Stromal cell of bone marrow (primary cell): Measurements from ENCODE around the gene ATP8B1.
"Not testable (repeated sequence)": the region's sequence is repeated elsewhere in the genome, so short reads cannot be mapped to it uniquely, and the experiment has no call there.

Source experiments
- DNase-seq: peaks from one replicate; pipeline ENCODE4 v3.0.0-alpha.2; 2012; ENCODE audit warnings: low read depth

ATP8B1 gene

DNA sequence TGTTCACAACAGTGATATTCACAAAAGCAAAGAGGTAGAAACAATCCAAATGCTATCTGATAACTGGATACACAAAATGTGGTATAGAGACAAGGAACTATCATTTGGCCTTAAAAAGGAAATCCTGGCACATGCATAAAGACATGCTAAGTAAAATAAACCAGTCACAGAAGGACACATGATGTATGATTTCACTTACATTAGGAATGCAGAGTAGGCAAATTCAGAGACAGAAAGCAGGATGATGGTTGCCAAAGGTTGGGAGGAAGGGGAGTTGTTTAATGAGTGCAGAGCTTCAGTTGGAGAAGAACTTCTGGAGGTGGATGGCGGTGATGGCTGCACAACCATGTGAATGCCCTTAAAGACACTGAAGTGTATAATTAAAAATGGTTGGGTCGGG lies 38.1 kb downstream of the ATP8B1 start:
- DNase-seq, result no peak

DNA sequence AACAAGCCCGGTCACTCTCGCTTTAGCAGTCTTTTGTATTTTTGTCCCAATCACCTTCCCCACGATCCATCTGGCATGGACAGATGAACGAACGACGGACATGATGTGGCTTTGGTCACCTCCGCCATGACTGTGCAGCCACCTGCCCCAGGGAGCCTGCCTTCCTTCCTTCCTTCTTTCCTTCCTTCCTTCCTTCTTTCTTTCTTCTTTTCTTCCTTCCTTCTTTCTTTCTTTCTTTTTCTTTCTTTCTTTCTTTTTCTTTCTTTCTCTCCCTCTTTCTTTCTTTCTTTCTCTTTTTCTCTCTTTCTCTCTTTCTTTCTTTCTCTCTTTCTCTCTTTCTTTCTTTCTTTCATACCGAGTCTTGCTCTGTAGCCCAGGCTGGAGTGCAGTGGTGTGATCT lies 39.0 kb downstream of the ATP8B1 start:
- no peak for DNase-seq

DNA sequence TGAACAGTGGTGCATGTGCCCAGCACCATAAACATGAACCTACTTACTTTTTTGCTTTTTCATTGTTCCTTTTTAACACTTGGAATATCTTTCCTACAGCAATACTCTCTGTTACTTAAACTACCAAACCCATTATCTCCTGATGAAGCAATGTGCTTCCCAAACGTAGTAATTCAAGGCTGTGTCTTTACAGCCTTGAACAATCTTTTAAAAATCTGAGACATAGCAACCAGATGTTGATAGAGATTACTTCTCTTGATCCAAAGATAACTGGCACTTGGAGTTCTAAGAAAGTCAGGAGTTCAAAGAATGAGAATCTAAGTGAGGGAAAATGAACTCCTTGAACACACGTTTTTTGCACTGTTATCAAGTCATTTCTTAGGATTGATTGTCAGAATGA lies 40.4 kb downstream of the ATP8B1 start:
- DNase-seq, result no peak

DNA sequence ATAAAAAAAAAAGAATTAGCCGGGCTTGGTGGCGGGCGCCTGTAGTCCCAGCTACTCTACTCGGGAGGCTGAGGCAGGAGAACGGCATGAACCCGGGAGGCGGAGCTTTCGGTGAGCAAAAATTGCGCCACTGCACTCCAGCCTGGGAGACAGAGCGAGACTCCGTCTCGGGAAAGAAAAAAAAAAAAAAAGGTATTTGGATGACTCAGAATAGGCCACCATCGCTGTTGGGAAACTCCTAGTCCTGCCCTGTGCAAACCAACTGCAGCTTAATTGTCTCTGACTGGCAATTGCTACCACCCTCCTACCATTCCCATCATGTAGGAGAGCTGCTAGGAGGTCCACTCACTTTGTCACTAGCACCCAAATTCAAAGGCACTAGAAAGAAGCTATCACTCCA lies 43.5 kb downstream of the ATP8B1 start:
- no peak for DNase-seq

DNA sequence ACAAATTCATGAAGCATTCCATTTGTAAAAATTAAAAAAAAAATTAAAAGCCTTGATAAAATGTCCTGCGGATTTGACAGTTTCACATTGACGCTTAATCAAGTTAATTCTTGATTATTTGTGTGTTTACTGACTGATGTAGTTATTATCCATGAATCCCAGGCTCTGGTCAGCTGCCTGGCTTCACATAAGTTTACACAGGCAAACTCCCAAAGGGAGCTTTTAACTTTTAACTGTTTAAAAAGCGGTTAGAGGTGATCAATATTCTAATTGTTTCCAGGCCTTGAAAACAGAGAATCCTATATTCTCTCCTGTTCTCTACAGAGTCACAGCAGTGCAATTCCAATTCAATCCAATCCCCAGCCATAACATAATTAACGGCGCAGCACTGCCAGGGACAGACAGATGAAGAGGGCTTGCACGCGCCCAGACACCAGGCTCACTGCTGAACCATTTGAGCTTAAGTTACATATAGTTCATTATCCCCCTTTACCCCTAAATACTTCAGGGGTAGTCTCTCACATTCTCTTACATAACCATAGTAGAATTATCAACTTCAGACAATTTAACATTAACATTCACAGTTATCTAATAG lies 47.5 kb downstream of the ATP8B1 start:
- no peak for DNase-seq

DNA sequence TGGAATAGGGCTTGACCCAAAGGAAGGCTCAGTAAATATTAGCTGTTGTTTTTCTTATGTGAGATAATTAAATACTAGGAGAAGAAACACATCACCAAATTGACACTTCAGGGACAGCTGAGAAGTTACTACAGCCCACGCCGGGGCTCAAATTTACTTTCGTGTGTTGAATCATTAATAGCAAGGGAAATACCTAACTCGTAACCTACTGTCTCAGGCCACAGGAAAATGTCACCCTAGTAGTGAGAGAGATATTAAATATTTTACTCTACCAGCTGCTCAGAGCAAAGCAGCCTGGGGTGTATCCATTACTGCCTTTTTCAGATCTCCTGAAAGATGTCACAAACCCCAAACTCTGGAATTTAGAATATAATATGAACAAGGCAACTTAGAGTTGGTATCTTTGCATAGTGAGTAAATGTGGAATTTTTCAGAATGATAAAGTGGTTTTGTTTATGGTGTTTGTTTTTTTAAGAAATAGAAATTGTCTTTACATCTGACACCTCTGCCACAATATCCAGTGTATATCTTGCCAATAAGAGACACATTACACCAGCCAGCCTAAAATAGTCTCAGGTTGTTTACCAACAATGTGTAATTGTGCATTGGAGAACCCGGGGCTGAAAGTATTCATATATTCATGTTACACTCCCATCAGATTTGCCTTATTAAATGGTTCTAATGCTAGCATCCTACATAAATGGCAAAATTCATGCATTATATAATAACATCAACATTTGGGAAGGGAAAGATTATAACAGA lies 48.4 kb downstream of the ATP8B1 start:
- DNase-seq, result no peak

DNA sequence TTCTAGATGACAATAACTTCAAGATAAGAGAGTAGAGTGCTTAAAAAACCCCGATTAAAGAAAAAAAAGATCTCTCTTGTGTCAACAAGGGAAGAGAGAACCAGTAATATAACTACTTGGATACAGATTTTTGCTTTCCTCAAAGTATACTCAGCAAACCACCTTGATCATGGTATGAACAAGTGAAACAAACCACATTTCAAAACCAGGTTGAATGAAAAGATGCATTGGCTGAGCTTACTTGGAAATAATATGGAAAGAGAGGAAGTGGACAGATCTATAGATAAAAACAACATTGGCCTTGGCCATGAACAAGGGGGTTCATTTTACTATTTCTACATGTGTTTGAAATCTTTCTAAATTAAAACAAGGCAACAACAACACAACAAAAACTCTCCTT lies 50.1 kb downstream of the ATP8B1 start:
- no peak for DNase-seq

DNA sequence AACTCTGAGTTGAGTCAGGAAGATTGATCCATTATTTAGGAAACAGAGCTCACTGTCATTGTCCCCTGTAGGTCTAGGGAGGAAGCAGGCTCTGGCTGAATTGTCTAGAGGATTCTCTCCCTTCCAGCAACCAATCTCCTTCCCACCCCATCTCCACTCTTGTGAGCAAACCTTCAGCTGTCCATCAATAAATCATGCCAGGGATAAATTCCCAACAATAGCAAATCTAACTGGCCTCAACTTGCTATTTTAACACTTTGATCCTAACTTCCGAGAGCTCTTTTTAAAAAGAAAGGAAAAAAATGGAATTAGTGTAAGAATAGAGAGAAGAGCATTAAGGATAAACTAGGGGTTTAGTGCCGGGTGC lies 53.5 kb downstream of the ATP8B1 start:
- no peak for DNase-seq

DNA sequence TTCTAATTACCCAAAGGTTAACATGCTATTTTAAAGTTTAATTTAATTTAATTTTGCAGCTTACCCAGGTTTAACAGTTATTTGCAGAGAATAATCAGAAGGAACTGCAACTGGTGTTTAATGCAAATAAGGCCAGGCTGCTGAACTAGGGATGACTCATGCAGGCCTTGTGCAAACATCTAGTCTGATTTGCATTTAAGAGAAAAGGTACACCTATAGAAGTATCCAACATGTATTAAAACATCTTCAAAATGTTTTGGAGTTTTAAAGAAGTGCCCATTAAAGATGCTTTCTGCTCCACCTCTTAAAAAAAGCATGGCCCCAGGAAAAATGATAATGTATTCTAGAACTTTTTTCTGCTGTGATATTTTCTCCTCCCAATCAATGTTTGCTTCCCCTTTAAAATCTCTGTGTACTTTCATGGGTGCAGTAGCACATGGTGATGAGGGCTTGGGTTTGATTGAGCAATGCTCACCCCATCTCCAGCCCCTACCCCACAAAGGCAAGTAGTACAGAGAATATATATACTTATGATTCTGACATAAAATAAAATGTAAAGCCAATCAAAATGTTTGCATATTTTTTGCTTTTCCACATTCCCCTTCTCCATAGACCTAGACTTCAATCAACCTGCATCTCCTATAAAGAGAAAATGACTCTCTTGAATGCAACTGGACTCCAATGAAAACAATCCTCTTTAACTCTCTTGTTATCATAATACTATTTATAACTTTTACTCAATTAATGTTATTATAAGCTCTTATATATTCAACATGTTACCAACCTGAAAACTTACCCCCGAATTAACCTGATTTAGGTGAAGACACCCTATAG lies 54.1 kb downstream of the ATP8B1 start:
- no peak for DNase-seq

DNA sequence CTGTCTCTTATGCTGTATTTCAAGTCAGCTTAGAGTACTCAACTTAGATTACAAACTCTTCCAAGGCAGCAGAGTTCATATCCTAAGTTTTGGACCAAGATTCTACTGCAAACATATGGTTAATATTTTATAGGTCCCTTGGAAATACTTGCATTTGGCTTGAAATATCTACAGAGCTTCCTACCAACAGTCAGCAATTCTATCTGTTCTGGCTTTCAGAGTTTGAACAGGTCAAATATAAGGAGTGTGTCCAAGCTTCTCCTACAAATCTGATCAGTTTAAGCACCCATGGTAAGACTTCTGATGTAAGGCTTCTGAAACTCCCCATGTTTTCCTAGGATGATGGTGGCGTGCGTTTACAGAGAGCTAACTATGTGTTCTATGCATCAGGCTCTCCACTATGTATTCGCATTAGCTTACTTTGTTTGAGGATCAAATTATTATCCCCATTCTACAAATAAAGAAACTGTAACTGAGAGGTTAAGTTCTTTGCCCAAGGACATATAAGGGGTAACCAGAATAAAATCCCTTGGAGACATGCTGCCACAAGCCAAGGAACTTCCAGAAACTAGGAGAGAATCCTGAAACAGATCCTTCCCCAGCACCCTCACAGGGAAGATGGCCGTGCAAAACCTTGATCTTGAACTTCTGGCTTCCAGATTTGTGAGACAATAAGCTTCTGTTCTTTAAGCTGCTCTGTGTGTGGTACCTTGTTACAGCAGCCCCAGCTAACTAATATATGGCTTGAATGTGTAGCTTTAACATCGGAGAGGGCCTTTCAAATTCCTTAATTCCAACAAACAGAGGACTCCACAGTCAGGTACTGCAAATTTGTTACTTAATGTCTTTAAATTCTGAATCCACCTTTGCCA lies 55.1 kb downstream of the ATP8B1 start:
- DNase-seq, result no peak

DNA sequence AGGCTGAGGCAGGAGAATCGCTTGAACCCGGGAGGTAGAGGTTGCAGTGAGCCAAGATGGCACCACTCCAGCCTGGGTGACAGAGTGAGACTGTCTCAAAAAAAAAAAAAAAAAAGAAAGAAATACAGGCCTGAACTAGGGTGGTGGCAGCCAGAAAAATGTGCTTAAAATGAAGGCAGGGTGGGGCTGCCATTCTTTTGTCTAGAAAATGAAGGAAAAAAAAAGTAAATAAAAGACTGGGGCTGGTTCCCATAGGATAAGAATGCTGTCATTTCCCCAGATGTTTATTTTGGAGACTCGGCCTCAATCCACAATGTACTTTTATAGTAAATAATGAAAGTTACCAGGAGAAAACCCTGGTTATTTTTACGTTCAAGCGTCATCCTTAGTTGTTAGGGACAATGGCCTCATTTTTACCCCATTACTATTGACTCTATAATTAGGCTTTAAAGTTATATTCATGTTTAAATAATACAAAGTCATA lies 58.9 kb downstream of the ATP8B1 start:
- peak; percentile 26 for DNase-seq

DNA sequence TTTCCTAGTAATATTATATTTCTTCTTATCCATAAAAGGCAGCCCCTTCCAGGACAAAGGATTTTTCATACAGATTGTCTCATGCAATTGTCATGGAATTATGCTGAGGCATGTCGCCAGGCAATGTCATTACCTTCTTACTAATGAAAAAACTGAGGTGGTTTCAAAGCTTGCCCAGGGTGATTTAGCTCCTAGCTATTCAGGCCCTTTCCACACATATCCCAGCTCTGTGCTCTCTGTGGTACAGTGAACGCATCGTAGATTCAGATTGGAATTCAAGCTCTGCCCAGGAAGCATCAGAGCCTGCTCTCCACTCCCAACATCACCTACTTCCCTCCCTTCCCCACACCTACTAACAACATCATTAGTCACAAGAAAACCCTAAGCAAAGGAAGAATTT lies 60.1 kb downstream of the ATP8B1 start:
- DNase-seq, result peak; percentile 60

DNA sequence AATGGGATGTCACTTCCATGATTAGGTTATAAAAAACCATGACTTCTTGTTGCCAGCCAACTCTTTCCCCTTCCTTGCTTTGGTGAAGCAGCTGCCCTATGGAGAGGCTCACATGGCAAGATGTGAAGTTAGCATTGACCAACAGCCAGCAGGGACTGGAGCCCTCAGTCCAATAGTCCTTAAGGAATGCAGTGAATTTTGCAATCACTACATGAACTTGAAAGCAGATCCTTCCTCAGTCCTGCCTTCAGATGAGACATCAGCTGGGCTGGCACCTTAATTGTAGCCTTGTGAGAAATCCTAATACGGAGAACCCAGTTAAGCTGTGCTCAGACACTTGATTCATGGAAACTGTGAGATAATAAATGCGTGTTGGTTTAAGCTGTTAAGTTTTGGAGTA lies 61.8 kb downstream of the ATP8B1 start:
- DNase-seq, result no peak

DNA sequence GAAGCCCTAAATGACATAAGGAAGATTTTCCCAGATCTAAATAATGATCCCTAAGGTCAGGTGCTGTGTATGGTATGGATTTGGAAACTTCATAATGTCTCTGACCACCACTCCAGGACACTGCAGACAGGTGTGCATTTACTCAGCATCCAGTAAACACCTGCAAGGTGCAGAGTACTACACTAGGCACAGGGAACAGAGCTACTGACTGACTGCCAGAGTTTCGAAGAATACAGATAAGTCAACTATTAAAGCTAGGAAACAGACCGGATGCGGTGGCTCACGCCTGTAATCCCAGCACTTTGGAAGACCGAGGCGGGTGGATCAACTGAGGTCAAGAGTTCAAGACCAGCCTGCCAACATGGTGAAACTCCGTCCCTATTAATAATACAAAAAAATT lies 65.0 kb downstream of the ATP8B1 start:
- DNase-seq, result no peak

DNA sequence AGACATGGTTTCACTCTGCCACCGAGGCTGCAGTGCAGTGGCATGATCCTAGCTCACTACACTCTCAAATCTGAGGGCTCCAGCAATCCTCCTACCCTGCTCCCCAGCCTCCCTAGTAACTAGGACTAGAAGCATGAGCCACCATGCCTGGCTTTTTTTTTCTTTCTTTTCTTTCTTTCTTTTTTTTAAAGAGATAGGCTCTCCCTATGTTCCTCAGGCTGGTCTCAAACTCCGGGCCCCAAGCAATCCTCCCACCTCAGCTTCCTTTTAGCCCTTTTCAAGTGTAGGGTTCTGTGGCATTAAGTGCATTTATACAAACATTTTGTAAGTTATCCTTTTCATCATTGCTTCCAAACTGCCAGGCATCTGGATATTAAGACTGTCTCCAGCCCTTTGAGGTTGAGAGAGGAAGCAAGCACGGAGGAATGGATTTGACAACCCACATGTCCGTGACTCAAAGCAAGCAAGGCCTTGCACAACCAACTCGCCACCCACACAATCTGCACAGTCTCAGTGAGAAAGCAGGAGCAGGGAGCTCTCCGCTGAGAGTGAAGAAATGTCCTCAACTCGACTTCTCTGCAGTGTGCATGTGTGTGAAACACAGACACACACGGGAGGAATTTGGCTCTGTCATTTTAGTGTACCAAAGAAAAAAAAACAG lies 65.6 kb downstream of the ATP8B1 start:
- peak; percentile 97 for DNase-seq

DNA sequence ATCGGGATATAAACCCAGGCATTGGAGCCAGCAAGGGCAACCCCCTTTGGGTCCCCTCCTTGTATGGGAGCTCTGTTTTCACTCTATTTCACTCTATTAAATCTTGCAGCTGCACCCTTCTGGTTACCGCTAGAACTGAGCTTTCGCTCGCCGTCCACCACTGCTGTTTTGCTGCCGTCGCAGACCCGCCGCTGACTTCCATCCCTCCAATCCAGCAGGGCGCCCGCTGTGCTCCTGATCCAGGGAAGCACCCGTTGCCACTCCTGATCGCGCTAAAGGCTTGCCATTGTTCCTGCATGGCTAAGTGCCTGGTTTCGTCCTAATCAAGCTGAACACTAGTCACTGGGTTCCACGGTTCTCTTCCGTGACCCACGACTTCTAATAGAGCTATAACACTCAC lies 68.1 kb downstream of the ATP8B1 start:
- DNase-seq, result not testable (repeated sequence)

DNA sequence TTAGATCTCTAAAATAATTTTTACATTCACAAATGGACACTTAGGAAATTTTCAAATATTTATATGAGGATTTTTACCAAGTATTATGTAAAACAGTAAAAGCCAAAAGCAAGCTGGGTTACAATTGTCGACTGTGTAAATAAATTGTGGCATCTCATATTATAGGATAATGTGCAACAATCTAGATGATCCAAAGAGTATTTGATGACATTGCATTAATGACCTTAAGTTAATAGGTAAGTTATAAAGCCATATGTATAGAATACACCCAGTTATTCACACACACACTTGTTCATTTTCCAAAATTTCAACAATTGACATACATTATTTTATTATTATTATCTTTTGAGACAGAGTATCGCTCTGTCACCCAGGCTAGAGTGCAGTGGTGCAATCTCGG lies 69.3 kb downstream of the ATP8B1 start:
- no peak for DNase-seq

DNA sequence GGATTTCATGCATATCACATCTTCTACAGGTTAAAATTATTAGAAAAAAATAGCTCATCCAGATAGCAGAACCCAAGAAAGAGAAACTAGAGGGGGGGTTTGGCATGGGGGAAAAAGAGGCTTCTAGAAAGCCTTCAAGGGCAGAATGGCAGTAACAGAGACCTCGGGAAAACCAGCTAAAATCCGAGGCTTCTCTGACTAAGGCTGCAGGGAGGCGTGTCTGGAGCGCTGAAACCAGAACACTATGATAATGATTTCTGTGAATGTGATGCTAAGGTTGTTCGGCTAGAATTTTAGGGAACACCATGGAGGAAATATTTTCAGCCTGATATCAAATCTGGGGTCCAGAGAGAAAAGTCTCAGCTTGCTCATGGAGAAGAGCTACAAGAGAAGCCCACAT lies 73.0 kb downstream of the ATP8B1 start:
- no peak for DNase-seq

DNA sequence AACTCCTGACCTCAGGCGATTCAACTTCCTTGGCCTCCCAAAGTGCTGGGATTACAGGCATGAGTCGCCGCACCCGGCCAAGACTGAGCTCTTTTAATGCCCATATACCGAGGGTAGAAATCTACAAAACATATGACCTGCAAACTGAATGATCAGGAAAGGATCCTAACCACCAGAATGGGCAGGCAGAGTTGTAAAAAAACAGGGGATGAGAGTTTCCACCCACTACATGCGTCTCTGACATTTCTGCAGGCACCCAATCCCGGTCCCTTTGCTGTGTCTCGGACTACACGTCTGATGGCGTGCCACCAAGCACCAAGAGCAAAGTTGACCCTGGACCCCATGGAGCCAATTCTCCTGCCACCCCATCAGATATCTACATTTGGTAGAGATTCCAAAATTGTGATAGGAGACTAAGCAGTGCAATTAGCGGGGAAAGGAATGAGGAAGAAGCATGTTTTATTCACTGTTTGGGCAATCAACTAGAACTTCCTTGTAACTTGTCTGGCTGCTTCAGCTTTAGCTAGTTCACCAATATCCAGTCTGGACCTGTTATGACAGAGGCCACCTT lies 74.1 kb downstream of the ATP8B1 start:
- no peak for DNase-seq

DNA sequence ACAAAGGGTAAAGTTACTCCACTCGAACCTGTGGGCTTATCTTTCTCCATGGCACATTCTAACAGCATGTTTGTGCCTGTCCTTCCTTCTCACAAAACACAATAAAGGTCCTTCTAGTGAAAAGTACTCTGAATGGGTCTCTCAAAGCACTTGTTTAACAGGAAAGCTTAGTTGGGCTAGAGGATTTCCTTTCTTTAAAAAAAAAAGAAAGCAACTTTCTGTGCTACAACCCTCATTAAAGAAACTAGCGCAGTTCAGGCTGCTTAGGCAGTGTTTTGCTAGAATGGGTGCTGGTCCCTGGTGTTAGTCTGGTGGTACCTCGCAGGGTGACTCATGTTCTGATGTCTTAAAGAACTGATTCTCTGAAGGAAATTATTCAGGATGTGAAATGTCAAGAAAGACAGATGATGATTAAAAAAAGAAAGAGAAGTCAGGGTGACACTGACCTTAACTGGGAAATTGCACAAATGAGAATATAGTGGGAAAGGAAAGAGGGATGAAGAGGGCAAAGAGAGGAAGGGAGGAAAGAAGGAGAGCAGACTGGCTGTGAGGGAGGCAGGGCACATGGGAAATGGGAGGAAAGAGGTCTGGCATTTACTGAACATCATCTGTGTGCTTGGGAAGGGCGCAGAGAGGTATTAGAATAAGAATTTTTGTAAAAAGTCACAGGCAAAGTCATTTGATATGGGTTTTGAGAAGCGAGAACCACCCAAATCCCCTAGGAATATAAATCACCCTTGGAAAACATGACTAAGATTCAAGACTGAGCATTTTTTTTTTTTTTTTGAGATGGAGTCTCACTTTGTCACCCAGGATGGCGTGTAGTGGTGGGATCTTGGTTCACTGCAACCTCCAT lies 74.9 kb downstream of the ATP8B1 start:
- DNase-seq, result peak; percentile 29
